HepG2 (cell line): ENCODE measurements around the gene NDUFA8. TPM values are rescaled to one million over a fixed set of nuclear protein-coding genes. Genes with fewer than 3 reads are reported as not detected.

Experiments
- MIER3 ChIP-seq: IDR thresholded peaks from 2 replicates; pipeline ENCODE4 v1.6.1; 2016; ENCODE audit warnings: missing compliant biosample characterization, borderline replicate concordance
- MXD3 ChIP-seq: IDR thresholded peaks from 2 replicates; pipeline ENCODE4 v1.6.1; 2016; ENCODE audit warnings: mild to moderate bottlenecking, missing biosample characterization, missing genetic modification reagents
- SIX1 ChIP-seq: sonication (generic); formaldehyde crosslinking; IDR thresholded peaks from 2 replicates; pipeline ENCODE4 v1.4.0; 2020; ENCODE audit warnings: missing genetic modification reagents, borderline replicate concordance
- TEF ChIP-seq: sonication (generic); formaldehyde crosslinking; IDR thresholded peaks from 2 replicates; pipeline ENCODE4 v1.5.0; 2020; ENCODE audit warnings: missing genetic modification reagents
- ZNF407 ChIP-seq: sonication (generic); formaldehyde crosslinking; IDR thresholded peaks from one replicate; pipeline ENCODE4 v1.5.1; 2020; ENCODE audit warnings: mild to moderate bottlenecking, missing genetic modification reagents; ENCODE audit errors: not compliant biosample characterization
- ZNF580 ChIP-seq: IDR thresholded peaks from 2 replicates; pipeline ENCODE4 v1.6.1; 2016; ENCODE audit warnings: low read depth, borderline replicate concordance
- ZSCAN9 ChIP-seq: IDR thresholded peaks from 2 replicates; pipeline ENCODE4 v1.6.1; 2016; ENCODE audit warnings: borderline replicate concordance
- polyA plus RNA-seq, 8 experiments: library from polyadenylated mRNA; depleted of rRNA in 3 of 8; stranded (reverse) in 7 of 8; unstranded in 1 of 8; fragments of >200 nt; fragmentation: Illumina TruSeq in 4 of 8; extraction: Trizol in 4 of 8; gene quantifications; 2 replicates each; pipeline versions ENCODE4 v1.2.1 to v1.2.3, GENCODE V29; 2011 to 2016; ENCODE audit warnings: low read depth in 4 of 8, missing spikeins in 1 of 8, mixed read lengths in 1 of 8; ENCODE audit not compliant: insufficient read depth in 1 of 8
- total RNA-seq, 5 experiments: library from RNA; depleted of rRNA; stranded (reverse); fragments of >200 nt; fragmentation: Illumina TruSeq; extraction: Trizol; gene quantifications; 2 replicates each; pipeline ENCODE4 v1.2.3, GENCODE V29; 2016; ENCODE audit warnings: low read depth in 1 of 5

The NDUFA8 gene
- total and polyA plus RNA-seq, 2 of the 13 experiments (the other 11 are each of a cell fraction or from before 2014, with no cell fraction given) = 68.6 to 71.7 TPM

- TF ChIP-seq MIER3 (CRISPR knock-in tag) (no peak), SIX1 (CRISPR knock-in tag) (no peak), ZSCAN9 (CRISPR knock-in tag) (no peak), ZNF580 (CRISPR knock-in tag) (no peak), ZNF407 (no peak), MXD3 (no peak), TEF (CRISPR knock-in tag) (no peak)
These were observed 27.0 kb downstream of the NDUFA8 start (continued) for GRCh38 chr9:122132539-122132938.
